Ishikawa (cell line): ENCODE data around the gene MAP3K20.
A peak's percentile ranks its signal among the peaks of the same experiment; 100 is the strongest.

Experiments
- CEBPB ChIP-seq: IDR thresholded peaks from 2 replicates; pipeline ENCODE4 v1.6.1; 2012
- CREB1 ChIP-seq: IDR thresholded peaks from 2 replicates; pipeline ENCODE4 v1.6.1; 2012; ENCODE audit warnings: low read depth
- EGR1 ChIP-seq: IDR thresholded peaks from 2 replicates; pipeline ENCODE4 v1.6.1; 2012
- EP300 ChIP-seq: IDR thresholded peaks from 2 replicates; pipeline ENCODE4 v1.6.1; 2012; ENCODE audit warnings: borderline replicate concordance
- NFIC ChIP-seq: IDR thresholded peaks from 2 replicates; pipeline ENCODE4 v1.6.1; 2012
- RAD21 ChIP-seq: IDR thresholded peaks from 2 replicates; pipeline ENCODE4 v1.6.1; 2012; ENCODE audit warnings: low read depth
- REST ChIP-seq: IDR thresholded peaks from 2 replicates; pipeline ENCODE4 v1.6.1; 2012; ENCODE audit warnings: low read depth, mild to moderate bottlenecking
- TCF12 ChIP-seq: IDR thresholded peaks from 2 replicates; pipeline ENCODE4 v1.6.1; 2012; ENCODE audit warnings: low read depth
- YY1 ChIP-seq: IDR thresholded peaks from 2 replicates; pipeline ENCODE4 v1.6.1; 2012; ENCODE audit warnings: low read depth

- TF ChIP-seq CREB1 (no peak), REST (no peak), RAD21 (peak; percentile 92), EGR1 (no peak), EP300 (no peak), YY1 (no peak), TCF12 (no peak), CEBPB (no peak), NFIC (no peak)
These were observed 134.9 kb downstream of the MAP3K20 start for GRCh38 chr2:173210270-173211196.
